Dermis blood vessel endothelial cell (primary cell): ENCODE data around the gene HOATZ. TPM values are rescaled to one million over a fixed set of nuclear protein-coding genes. Genes with fewer than 3 reads are reported as not detected.

ENCODE experiments used
- DNase-seq: peaks from one replicate; pipeline ENCODE4 v3.0.0; 2010
- total RNA-seq: library from RNA; depleted of rRNA; stranded (reverse); fragments of >200 nt; gene quantifications from 2 replicates; pipeline ENCODE4 v1.2.3, GENCODE V29; 2014

The HOATZ gene
- total RNA-seq, 1 donor from 2014 or later: not detected

GRCh38 chr11:111550258-111550657, 35.7 kb downstream of the HOATZ start:
- DNase-seq: no peak

DNA sequence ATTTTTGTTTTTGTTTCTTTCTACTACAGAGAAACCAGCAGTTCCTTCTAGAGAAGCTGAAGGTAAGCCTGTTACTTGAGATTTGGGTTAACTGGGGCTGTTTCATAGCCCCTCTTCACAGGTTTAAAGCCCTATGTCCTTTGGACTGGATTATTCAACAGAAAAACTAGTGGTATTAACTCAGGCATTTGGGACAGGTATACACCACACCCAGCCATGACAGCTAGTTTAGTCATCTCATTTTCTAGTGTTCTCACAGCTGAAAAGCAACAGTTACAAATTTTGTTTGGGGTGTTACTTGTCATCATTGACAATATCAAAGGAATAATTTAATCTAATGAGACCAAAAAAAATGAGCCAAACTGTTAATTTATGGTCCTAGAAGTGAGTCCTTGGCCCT, 40.0 kb downstream of the HOATZ start:
- DNase-seq: no peak

- no peak for DNase-seq
Observed at GRCh38 chr11:111555255-111555654, 40.7 kb downstream of the HOATZ start.

DNA sequence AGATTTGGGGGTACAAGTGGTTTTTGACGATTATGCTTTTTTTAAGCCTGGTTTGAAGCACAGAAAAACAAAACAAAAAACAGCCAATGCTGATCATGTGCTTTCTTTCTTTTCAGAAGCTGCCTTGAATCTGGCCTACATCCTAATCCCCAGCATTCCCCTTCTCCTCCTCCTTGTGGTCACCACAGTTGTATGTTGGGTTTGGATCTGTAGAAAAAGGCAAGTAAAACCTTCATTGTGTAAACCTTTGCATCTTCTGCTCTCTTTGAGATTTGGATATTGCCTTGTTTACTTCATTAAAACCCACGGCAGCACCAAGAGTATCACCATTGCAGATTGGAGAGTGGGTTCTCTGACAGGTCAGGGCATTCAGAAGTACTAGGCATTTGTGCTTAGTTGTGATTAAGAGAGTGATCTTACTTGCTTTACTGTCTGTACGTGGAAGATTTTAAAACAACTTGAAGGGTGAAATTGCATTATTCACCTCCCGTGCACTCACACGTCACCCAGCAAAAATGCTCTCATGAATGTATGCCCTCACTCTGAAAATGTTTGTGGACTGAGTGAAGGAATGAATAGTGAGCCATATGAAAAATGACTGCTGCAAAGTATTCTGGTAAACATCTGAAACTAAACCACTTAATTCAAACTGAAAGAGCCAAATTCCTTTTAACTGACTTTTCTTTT, 43.0 kb downstream of the HOATZ start:
- no peak for DNase-seq

DNA sequence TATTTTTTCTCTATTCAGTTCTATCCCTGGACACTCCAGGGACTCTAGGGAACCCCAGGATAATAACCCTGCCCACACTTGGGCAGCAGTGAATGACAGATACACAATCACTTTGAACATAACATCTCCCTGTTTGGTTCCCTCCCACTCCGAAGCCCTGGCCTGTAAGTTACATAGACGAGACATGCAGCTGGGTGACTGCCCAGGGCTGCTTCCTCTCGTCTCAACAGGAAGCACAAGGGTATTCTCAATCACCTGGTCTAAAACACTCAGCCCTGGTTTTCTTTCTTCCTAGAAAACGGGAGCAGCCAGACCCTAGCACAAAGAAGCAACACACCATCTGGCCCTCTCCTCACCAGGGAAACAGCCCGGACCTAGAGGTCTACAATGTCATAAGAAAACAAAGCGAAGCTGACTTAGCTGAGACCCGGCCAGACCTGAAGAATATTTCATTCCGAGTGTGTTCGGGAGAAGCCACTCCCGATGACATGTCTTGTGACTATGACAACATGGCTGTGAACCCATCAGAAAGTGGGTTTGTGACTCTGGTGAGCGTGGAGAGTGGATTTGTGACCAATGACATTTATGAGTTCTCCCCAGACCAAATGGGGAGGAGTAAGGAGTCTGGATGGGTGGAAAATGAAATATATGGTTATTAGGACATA, 45.4 kb downstream of the HOATZ start:
- DNase-seq: peak; percentile 27

GRCh38 chr11:111560800-111561199, 46.2 kb downstream of the HOATZ start:
- DNase-seq: no peak

- no peak for DNase-seq
Observed at GRCh38 chr11:111561306-111561705, 46.7 kb downstream of the HOATZ start.

GRCh38 chr11:111561791-111562325, 47.3 kb downstream of the HOATZ start:
- peak; percentile 44 for DNase-seq

GRCh38 chr11:111562692-111563389, 48.3 kb downstream of the HOATZ start:
- DNase-seq: no peak

DNA sequence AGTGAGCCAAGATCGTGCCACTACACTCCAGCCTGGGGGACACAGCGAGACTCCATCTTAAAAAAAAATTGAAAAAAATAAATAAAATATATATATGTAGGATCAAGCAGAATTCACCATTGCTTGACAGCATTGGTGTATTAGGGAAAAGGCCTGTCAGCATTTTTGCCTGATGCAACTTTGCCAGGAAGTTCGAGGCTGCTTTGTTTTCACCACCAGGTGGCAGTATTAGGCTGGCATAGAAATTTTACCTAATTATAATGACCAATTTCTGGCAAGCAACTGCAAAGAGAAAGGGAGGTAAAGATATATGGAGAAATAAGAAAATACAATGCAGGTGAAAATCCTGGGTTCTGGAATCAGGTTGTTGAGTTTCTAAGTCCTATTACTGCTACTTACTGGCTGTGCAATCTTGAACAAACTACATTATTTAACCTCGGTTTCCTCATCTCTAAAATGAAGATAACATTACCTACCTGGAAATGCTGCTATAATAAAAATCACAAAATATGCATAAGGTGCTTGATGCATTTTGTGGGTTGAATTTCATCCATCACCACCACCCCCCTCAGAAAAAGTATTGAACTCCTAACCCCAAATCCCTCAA, 50.6 kb downstream of the HOATZ start:
- DNase-seq: peak; percentile 84

- DNase-seq: no peak
Observed at GRCh38 chr11:111566324-111566723, 51.7 kb downstream of the HOATZ start.

- no peak for DNase-seq
Observed at GRCh38 chr11:111569476-111569875, 54.9 kb downstream of the HOATZ start.

- DNase-seq: no peak
Observed at GRCh38 chr11:111570796-111571195, 56.2 kb downstream of the HOATZ start.

GRCh38 chr11:111571829-111572501, 57.4 kb downstream of the HOATZ start:
- DNase-seq: peak; percentile 44

DNA sequence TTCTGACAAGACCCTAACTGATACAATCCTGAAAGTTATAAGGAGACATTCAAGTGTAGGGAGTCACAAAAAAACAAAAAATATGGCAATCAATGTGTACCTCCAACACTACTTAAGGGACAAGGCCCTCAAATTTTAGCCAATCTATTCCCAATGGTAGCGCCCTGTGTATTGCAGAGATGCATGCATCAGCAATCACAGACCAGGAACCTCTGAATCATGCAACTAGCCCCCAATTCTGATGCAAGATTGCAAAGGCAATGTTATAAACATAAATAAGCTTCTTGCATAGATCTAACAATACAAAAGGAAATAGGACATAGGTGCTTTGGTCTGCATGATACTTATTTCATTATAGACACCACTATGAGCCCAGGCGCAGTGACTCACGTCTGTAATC, 58.0 kb downstream of the HOATZ start:
- DNase-seq: no peak

- no peak for DNase-seq
Observed at GRCh38 chr11:111573821-111574249, 59.3 kb downstream of the HOATZ start.

DNA sequence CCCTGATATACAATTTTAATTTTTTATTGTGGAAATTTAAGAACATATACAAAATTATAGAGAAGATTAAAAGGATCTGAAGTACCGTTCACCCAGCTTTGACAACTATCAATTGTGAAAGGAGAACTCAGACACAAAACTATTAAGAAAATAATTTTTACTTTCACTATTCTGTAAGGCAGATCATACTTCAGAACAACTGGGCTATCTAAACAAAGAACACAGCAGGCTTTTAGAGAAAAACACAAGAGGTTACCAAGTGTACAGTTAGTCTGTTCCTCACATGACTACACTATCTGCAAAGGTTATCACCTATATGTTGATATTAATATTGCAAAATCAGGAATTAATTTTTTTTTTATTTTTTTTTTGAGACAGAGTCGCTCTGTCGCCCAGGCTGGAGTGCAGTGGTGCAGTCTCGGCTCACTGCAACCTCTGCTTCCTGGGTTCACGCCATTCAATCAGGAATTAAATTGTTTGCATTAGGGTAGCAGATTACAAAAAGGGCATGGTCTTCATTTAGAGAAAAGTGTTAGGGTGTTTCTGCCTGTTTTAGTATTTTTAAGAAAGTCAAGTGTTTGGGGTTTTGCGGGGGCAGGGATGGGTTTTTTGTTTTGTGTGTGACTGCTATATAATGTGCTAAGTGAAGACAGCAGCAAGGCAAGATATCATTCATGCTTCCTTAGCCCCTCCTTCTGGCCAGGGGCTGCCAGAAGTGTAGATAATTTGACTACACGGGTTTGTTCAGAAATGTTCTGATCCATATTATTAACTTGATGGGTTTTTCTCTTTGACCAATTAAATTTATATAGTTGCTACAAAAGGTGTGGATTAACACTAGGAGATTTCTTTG, 60.0 kb downstream of the HOATZ start:
- no peak for DNase-seq

- DNase-seq: no peak
Observed at GRCh38 chr11:111575740-111576139, 61.2 kb downstream of the HOATZ start.

GRCh38 chr11:111577821-111578220, 63.2 kb downstream of the HOATZ start:
- no peak for DNase-seq

DNA sequence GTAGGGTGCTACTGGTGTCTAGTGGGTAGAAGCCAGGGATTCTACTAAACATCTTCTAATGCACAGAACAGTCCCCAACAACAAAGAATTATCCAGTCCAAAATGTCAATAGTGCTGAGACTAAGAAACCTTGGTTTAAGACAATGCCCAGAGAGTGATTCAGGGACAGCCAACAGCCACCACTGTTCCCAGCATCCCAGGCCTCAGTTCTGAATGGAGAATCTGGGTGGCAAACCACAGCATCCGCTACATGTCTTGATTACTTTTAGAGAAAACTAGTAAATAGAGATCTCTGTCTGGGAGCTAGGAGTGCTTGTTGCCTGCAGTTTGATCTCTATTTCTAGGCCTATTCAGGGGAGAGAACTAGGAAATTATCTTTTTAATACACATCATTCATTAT, 66.8 kb downstream of the HOATZ start:
- DNase-seq: no peak

GRCh38 chr11:111582163-111582562, 67.6 kb downstream of the HOATZ start:
- DNase-seq: peak; percentile 36

DNA sequence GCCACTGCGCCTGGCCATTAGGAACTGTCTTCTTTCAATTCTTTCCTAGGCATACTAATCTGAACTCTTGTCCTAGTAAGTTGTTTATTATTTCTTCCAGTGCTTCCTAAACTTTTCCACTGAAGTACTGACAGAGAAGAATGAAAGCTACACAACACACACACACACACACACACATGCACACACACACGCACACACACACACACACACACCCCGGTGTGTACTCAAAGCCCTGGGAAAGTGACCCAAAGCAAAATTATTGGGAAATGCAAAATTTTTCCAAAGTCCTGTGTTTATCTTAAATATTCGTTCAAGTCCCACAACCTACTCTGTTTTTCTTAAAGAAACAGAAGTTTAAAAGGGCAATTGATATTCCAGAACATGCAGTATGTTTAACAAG, 68.3 kb downstream of the HOATZ start:
- no peak for DNase-seq
